Panc1 (cell line): ENCODE data around the gene RYR3.

ENCODE experiments used
- POLR2AphosphoS5 ChIP-seq: IDR thresholded peaks from 2 replicates; pipeline ENCODE4 v1.6.1; 2012; ENCODE audit warnings: mild to moderate bottlenecking, low read depth, low read length, moderate library complexity
- SIN3A ChIP-seq: IDR thresholded peaks from 2 replicates; pipeline ENCODE4 v1.6.1; 2012; ENCODE audit warnings: low read depth, mild to moderate bottlenecking, low read length, moderate library complexity, borderline replicate concordance; ENCODE audit not compliant: insufficient read depth
- TF ChIP-seq, protein P1 (sequence below): fragments of 450-650 bp; IDR thresholded peaks from 2 replicates; pipeline ENCODE4 v1.5.1; 2017; ENCODE audit warnings: mild to moderate bottlenecking
- TF ChIP-seq, protein P2 (sequence below), 2 experiments: IDR thresholded peaks; 2 replicates each; pipeline ENCODE4 v1.6.1; 2011 to 2012; ENCODE audit warnings: low read depth in 2 of 2, control low read depth in 1 of 2, low read length in 1 of 2, mild to moderate bottlenecking in 1 of 2, moderate library complexity in 1 of 2; ENCODE audit not compliant: insufficient read depth in 1 of 2

DNA sequence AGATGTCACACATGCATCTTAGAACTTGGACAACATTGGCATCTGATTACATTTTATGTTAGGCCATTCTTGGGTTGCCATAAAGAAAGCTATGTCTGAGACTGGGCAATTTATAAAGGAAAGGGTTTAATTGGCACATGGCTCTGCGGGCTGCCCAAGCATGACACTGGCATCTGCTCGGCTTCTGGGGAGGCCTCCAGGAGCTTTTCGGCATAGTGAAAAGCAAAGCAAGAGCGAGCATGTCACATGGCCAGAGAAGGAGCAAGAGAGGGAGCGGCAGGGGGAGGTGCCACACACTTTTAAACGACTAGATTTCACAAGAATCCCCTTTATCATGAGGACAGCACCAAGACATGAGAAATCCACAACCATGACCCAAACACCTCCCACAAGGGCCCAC, 11.3 kb downstream of the RYR3 start:
- TF ChIP-seq, protein P1, sequence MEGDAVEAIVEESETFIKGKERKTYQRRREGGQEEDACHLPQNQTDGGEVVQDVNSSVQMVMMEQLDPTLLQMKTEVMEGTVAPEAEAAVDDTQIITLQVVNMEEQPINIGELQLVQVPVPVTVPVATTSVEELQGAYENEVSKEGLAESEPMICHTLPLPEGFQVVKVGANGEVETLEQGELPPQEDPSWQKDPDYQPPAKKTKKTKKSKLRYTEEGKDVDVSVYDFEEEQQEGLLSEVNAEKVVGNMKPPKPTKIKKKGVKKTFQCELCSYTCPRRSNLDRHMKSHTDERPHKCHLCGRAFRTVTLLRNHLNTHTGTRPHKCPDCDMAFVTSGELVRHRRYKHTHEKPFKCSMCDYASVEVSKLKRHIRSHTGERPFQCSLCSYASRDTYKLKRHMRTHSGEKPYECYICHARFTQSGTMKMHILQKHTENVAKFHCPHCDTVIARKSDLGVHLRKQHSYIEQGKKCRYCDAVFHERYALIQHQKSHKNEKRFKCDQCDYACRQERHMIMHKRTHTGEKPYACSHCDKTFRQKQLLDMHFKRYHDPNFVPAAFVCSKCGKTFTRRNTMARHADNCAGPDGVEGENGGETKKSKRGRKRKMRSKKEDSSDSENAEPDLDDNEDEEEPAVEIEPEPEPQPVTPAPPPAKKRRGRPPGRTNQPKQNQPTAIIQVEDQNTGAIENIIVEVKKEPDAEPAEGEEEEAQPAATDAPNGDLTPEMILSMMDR = no peak
- no peak for TF ChIP-seq SIN3A
- TF ChIP-seq POLR2AphosphoS5 = no peak
- TF ChIP-seq, protein P2, sequence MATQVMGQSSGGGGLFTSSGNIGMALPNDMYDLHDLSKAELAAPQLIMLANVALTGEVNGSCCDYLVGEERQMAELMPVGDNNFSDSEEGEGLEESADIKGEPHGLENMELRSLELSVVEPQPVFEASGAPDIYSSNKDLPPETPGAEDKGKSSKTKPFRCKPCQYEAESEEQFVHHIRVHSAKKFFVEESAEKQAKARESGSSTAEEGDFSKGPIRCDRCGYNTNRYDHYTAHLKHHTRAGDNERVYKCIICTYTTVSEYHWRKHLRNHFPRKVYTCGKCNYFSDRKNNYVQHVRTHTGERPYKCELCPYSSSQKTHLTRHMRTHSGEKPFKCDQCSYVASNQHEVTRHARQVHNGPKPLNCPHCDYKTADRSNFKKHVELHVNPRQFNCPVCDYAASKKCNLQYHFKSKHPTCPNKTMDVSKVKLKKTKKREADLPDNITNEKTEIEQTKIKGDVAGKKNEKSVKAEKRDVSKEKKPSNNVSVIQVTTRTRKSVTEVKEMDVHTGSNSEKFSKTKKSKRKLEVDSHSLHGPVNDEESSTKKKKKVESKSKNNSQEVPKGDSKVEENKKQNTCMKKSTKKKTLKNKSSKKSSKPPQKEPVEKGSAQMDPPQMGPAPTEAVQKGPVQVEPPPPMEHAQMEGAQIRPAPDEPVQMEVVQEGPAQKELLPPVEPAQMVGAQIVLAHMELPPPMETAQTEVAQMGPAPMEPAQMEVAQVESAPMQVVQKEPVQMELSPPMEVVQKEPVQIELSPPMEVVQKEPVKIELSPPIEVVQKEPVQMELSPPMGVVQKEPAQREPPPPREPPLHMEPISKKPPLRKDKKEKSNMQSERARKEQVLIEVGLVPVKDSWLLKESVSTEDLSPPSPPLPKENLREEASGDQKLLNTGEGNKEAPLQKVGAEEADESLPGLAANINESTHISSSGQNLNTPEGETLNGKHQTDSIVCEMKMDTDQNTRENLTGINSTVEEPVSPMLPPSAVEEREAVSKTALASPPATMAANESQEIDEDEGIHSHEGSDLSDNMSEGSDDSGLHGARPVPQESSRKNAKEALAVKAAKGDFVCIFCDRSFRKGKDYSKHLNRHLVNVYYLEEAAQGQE (IDR thresholded peaks at IDR 0.05; ENCODE audit: insufficient read depth in 1 of 2, low read depth in 2 of 2, low read length in 1 of 2) = no peak
